SU-DHL-6 (cell line): ENCODE results near the gene ATP4B.

ENCODE experiments used
- H2AFZ ChIP-seq: fragments of 200-600 bp; sonication (generic); 2 replicates; pipeline ENCODE4 v1.6.1; 2014; ENCODE audit warnings: low read depth, mild to moderate bottlenecking, moderate library complexity, mixed read lengths, antibody characterized with exemption, low read length; ENCODE audit not compliant: severe bottlenecking
- H3F3A ChIP-seq: fragments of 200-600 bp; shearing (Covaris generic); 2 replicates; pipeline ENCODE4 v1.6.0; 2016; ENCODE audit warnings: antibody characterized with exemption, mild to moderate bottlenecking; ENCODE audit not compliant: insufficient read depth
- H3K27ac ChIP-seq: fragments of 200-600 bp; sonication (generic); 2 replicates; pipeline ENCODE4 v1.5.1; 2016; ENCODE audit warnings: low read depth, mild to moderate bottlenecking, low read length, moderate library complexity, mixed read lengths
- H3K27me3 ChIP-seq: fragments of 200-600 bp; sonication (generic), shearing (Covaris generic); 2 replicates; pipeline ENCODE4 v1.6.0; 2014; ENCODE audit warnings: mild to moderate bottlenecking, low read length
- H3K36me3 ChIP-seq: fragments of 200-600 bp; sonication (generic); 2 replicates; pipeline ENCODE4 v1.6.1; 2014; ENCODE audit warnings: mild to moderate bottlenecking, low read length, mixed read lengths
- H3K4me2 ChIP-seq: fragments of 300-600, 200-600 bp; shearing (Covaris generic), sonication (generic); 2 replicates; pipeline ENCODE4 v1.6.0; 2014; ENCODE audit warnings: low read length, low read depth, mild to moderate bottlenecking; ENCODE audit not compliant: poor library complexity, severe bottlenecking
- H3K4me3 ChIP-seq: fragments of 200-600 bp; sonication (generic); 2 replicates; pipeline ENCODE4 v1.5.1; 2014; ENCODE audit warnings: antibody characterized with exemption, low read length, mild to moderate bottlenecking, mixed read lengths; ENCODE audit not compliant: insufficient read depth, poor library complexity, severe bottlenecking
- H3K79me2 ChIP-seq: fragments of 200-600 bp; sonication (generic); 2 replicates; pipeline ENCODE4 v1.6.1; 2014; ENCODE audit warnings: mild to moderate bottlenecking, low read length, moderate library complexity; ENCODE audit not compliant: insufficient read depth
- H3K9ac ChIP-seq: fragments of 200-600 bp; sonication (generic); 2 replicates; pipeline ENCODE4 v1.7.0; 2014; ENCODE audit warnings: mild to moderate bottlenecking, low read length
- H3K9me2 ChIP-seq: fragments of 200-600 bp; sonication (generic); replicated peaks from 2 replicates; pipeline ENCODE4 v1.6.1; 2014; ENCODE audit warnings: low read length; ENCODE audit not compliant: insufficient read depth
- H3K9me3 ChIP-seq: fragments of 200-600 bp; sonication (generic); 2 replicates; pipeline ENCODE4 v1.6.1; 2014; ENCODE audit warnings: low read length, mixed read lengths; ENCODE audit not compliant: insufficient read depth
- H4K20me1 ChIP-seq: fragments of 200-600 bp; sonication (generic); 2 replicates; pipeline ENCODE4 v1.6.1; 2014; ENCODE audit warnings: low read depth, mild to moderate bottlenecking, antibody characterized with exemption, low read length, moderate library complexity, mixed read lengths
- CTCF ChIP-seq: fragments of 200-600 bp; sonication (generic); IDR thresholded peaks from one replicate; pipeline ENCODE4 v1.5.1; 2017; ENCODE audit warnings: antibody characterized with exemption, mild to moderate bottlenecking, low read length, moderate library complexity; ENCODE audit not compliant: insufficient read depth, poor library complexity, severe bottlenecking
- EZH2phosphoT487 ChIP-seq: fragments of 200-600 bp; sonication (generic), shearing (Covaris generic); conservative IDR thresholded peaks from 2 replicates; pipeline ENCODE4 v1.6.1; 2018; ENCODE audit warnings: mild to moderate bottlenecking, antibody characterized with exemption, low read length, moderate library complexity, mixed read lengths

Gene ATP4B

GRCh38 chr13:113668491-113668971 lies 10.5 kb upstream of the ATP4B start:
- H3K4me3 ChIP-seq: no peak overlapping the region
- no peaks in the 10 kb centered on the region for H3K9me3 ChIP-seq
- H3K36me3 ChIP-seq: no peaks in the 10 kb centered on the region
- no peaks in the 10 kb centered on the region for H3F3A ChIP-seq
- no peaks in the 10 kb centered on the region for H3K79me2 ChIP-seq
- H3K4me2 ChIP-seq: no peak overlapping the region
- no peaks in the 10 kb centered on the region for H4K20me1 ChIP-seq
- H3K27ac ChIP-seq: no peak overlapping the region
- H3K9ac ChIP-seq: no peak overlapping the region
- no peak overlapping the region for H2AFZ ChIP-seq
- TF ChIP-seq EZH2phosphoT487: no peak
- TF ChIP-seq CTCF: no peak
- no peaks in the 10 kb centered on the region for H3K27me3 ChIP-seq
- H3K9me2 ChIP-seq: no peaks in the 10 kb centered on the region

GRCh38 chr13:113667771-113668490 lies 9.9 kb upstream of the ATP4B start:
- Histone ChIP-seq H3K9me3 (no peaks in the 10 kb centered on the region), H3K9me2 (no peaks in the 10 kb centered on the region)

DNA sequence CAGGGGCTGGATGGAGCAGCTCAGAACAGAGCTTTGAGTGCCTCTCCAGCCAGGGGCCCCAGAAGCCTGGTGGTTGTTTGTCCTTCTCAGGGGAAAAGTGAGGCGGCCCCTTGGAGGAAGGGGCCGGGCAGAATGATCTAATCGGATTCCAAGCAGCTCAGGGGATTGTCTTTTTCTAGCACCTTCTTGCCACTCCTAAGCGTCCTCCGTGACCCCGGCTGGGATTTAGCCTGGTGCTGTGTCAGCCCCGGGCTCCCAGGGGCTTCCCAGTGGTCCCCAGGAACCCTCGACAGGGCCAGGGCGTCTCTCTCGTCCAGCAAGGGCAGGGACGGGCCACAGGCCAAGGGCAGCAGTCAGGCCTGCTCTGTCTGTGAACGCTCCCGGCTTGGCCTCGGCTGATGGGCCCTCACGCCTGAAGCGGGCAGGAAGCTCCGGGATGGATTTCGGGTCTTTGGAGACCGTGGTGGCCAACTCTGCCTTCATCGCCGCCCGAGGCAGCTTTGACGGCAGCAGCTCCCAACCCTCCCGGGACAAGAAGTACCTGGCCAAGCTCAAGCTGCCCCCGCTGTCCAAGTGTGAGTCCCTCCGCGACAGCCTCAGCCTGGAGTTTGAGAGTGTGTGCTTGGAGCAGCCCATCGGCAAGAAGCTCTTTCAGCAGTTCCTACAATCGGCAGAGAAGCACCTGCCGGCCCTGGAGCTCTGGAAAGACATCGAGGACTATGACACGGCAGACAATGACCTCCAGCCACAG lies 9.1 kb upstream of the ATP4B start, which contains the start of gene GRK1:
TSS of gene GRK1 (plus strand) at position 269 of the 751 bp plus-strand sequence. CDS start at position 437, 168 bp downstream.
- Histone ChIP-seq H3K4me3 (no peak within 1 kb of the TSS), H3K4me2 (no peak within 1 kb of the TSS)

More at GRCh38 chr13:113667771-113668490, 9.9 kb upstream of the ATP4B start:
- H3K27me3 ChIP-seq: no peaks in the 10 kb centered on the region
- no peaks in the 10 kb centered on the region for H3F3A ChIP-seq
- no peak overlapping the region for H3K9ac ChIP-seq
- H3K36me3 ChIP-seq: no peaks in the 10 kb centered on the region
- H4K20me1 ChIP-seq: no peaks in the 10 kb centered on the region
- no peaks in the 10 kb centered on the region for H3K79me2 ChIP-seq
- no peak overlapping the region for H2AFZ ChIP-seq
- no peak overlapping the region for H3K4me3 ChIP-seq
- TF ChIP-seq CTCF: no peak
- no peak for TF ChIP-seq EZH2phosphoT487
- no peak overlapping the region for H3K27ac ChIP-seq
- no peak overlapping the region for H3K4me2 ChIP-seq

More for the DNA sequence above, 9.1 kb upstream of the ATP4B start, which contains the start of gene GRK1:
- Histone ChIP-seq H3K27me3 (no peaks in the 10 kb centered on the region), H3K36me3 (no peaks in the 10 kb centered on the region), H3K27ac (no peak within 1 kb of the TSS), H4K20me1 (no peaks in the 10 kb centered on the region), H3K9me2 (no peaks in the 10 kb centered on the region), H3K9me3 (no peaks in the 10 kb centered on the region), H3F3A (no peaks in the 10 kb centered on the region), H2AFZ (no peak within 1 kb of the TSS), H3K79me2 (no peaks in the 10 kb centered on the region), H3K9ac (no peak within 1 kb of the TSS)
- TF ChIP-seq EZH2phosphoT487 (no peak), CTCF (no peak)
